ENCODE results near the gene PLXNA2. TPM values are rescaled to one million over a fixed set of nuclear protein-coding genes. Genes with fewer than 3 reads are reported as not detected.

The PLXNA2 gene
- total and polyA plus RNA-seq, 2 of the 13 experiments (the other 11 are each of a cell fraction or from before 2014, with no cell fraction given) = 1.1 to 2.1 TPM

DNA sequence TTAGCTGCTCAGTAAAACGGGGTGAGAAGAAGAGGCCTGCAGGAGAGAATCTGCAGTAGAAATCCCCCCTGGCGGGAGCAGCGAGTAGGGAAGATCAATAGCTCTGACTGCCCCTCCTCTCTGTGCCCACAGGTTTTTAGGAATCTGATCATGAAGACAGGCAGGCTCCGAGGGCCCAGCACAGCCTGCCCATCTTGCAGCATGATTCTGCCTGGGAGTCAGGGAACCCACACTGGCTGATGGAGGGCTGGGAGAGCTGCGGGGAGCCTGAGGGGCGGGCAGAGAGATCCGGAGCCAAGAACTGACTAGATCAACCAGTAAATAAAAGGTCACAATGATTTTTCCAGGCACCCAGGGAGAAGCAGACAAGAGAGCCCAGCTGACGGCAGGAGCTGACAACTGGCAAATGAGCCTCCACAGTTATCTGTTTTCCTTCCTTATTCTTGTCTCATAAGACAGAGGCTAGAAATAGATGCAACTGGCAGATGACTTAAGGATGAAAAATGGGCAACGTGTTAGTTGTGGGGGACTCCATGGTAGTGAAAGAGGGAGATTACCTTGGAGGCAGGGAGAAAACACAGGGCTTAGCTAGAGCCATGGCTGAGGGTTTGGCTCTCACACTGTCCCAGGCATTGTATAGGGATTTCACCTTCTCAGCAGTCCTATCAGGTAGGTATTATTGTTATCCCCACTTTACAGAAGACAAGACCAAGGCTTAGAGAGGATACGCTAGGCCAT, 116.2 kb downstream of the PLXNA2 start (continued):
- TF ChIP-seq SAFB2 (CRISPR knock-in tag; IDR thresholded peaks at IDR 0.05; ENCODE audit: borderline replicate concordance, low read depth) = no peak
- TF ChIP-seq, protein P1, sequence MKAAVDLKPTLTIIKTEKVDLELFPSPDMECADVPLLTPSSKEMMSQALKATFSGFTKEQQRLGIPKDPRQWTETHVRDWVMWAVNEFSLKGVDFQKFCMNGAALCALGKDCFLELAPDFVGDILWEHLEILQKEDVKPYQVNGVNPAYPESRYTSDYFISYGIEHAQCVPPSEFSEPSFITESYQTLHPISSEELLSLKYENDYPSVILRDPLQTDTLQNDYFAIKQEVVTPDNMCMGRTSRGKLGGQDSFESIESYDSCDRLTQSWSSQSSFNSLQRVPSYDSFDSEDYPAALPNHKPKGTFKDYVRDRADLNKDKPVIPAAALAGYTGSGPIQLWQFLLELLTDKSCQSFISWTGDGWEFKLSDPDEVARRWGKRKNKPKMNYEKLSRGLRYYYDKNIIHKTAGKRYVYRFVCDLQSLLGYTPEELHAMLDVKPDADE (CRISPR knock-in tag; IDR thresholded peaks at IDR 0.05) = no peak
- no peak for TF ChIP-seq ZNF431 (CRISPR knock-in tag; IDR thresholded peaks at IDR 0.05; ENCODE audit: borderline replicate concordance, low read depth)
- TF ChIP-seq NRL (CRISPR knock-in tag; IDR thresholded peaks at IDR 0.05; ENCODE audit: borderline replicate concordance) = no peak
- no peak for TF ChIP-seq HCFC1 (IDR thresholded peaks at IDR 0.05; ENCODE audit: low read depth, low read length)

DNA sequence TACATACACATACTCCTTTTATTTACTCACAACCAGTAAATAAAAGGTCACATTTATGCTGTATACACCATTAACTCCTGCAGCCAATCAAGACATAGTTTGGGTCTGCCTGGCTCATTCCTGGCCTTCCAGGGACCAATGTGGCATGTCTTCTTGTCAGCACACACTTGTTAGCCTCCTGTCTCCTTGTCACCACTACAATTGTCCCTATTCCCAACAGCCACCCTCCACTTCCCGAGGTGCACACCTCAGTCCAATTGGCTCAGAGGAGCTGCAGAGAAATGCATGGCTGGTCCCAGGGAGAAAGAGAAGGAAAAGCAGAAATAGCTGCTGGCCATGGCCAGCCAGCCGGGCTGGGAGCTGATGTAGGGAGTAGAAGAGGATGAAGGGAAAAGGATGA, 116.9 kb downstream of the PLXNA2 start:
- no peak for DNase-seq (ENCODE audit: low spot score)
- FAIRE-seq = no peak
- intact Hi-C loops (cut with micrococcal nuclease; ENCODE audit: unreplicated experiment) (no loop called here), in situ Hi-C loops (cut with HindIII; ENCODE audit: extremely low pct_ligation_motif_present, low pct_unique_long_range_greater_than_20kb) (no loop called here)
- TF ChIP-seq RBAK (CRISPR knock-in tag; IDR thresholded peaks at IDR 0.05) (no peak), ZNF556 (CRISPR knock-in tag; IDR thresholded peaks at IDR 0.05; ENCODE audit: borderline replicate concordance) (no peak), ZNF292 (CRISPR knock-in tag; IDR thresholded peaks at IDR 0.05; ENCODE audit: borderline replicate concordance, low read depth) (no peak), KDM5A (IDR thresholded peaks at IDR 0.05; ENCODE audit: borderline replicate concordance, low read length) (no peak), ZNF552 (CRISPR knock-in tag; IDR thresholded peaks at IDR 0.05; ENCODE audit: borderline replicate concordance) (no peak)
- TF ChIP-seq, protein P2, sequence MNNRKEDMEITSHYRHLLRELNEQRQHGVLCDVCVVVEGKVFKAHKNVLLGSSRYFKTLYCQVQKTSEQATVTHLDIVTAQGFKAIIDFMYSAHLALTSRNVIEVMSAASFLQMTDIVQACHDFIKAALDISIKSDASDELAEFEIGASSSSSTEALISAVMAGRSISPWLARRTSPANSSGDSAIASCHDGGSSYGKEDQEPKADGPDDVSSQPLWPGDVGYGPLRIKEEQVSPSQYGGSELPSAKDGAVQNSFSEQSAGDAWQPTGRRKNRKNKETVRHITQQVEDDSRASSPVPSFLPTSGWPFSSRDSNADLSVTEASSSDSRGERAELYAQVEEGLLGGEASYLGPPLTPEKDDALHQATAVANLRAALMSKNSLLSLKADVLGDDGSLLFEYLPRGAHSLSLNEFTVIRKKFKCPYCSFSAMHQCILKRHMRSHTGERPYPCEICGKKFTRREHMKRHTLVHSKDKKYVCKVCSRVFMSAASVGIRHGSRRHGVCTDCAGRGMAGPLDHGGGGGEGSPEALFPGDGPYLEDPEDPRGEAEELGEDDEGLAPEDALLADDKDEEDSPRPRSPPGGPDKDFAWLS (CRISPR knock-in tag; IDR thresholded peaks at IDR 0.05; ENCODE audit: borderline replicate concordance) = no peak
- TF ChIP-seq, protein P3, sequence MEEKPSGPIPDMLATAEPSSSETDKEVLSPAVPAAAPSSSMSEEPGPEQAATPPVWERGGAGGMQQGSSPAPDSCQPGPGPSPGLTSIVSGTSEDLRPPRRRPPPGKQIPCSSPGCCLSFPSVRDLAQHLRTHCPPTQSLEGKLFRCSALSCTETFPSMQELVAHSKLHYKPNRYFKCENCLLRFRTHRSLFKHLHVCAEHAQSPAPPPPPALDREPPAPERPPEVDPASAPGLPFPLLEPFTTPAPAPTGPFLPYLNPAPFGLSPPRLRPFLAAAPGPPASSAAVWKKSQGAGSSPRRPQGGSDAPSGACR (CRISPR knock-in tag; IDR thresholded peaks at IDR 0.05) = no peak
- TF ChIP-seq, protein P4, sequence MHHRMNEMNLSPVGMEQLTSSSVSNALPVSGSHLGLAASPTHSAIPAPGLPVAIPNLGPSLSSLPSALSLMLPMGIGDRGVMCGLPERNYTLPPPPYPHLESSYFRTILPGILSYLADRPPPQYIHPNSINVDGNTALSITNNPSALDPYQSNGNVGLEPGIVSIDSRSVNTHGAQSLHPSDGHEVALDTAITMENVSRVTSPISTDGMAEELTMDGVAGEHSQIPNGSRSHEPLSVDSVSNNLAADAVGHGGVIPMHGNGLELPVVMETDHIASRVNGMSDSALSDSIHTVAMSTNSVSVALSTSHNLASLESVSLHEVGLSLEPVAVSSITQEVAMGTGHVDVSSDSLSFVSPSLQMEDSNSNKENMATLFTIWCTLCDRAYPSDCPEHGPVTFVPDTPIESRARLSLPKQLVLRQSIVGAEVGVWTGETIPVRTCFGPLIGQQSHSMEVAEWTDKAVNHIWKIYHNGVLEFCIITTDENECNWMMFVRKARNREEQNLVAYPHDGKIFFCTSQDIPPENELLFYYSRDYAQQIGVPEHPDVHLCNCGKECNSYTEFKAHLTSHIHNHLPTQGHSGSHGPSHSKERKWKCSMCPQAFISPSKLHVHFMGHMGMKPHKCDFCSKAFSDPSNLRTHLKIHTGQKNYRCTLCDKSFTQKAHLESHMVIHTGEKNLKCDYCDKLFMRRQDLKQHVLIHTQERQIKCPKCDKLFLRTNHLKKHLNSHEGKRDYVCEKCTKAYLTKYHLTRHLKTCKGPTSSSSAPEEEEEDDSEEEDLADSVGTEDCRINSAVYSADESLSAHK (CRISPR knock-in tag; IDR thresholded peaks at IDR 0.05; ENCODE audit: borderline replicate concordance) = no peak
- peaks cover 29% of the 10 kb centered on the region for H3K4me1 ChIP-seq (ENCODE audit: insufficient read depth, low read length)
- BruUV-seq (replicated peaks) = no TSS peak
- ChIA-PET POLR2A (no interaction called here), CTCF (ENCODE audit: low intra/inter-chr PET ratio, low total read pairs) (no interaction called here)
- no peaks in the 10 kb centered on the region for H3K79me2 ChIP-seq (ENCODE audit: insufficient read depth, low read length)
- H3K9me3 ChIP-seq (ENCODE audit: low read length) = no peaks in the 10 kb centered on the region
- WGBS (ENCODE audit: low lambda C conversion rate) = 76% methylated on average over 2 of the region's 2 CpGs
- H3K36me3 ChIP-seq (replicated peaks in 1 of 2; ENCODE audit: control insufficient read depth in 1 of 2, insufficient read depth in 2 of 2, low read length in 2 of 2) = no peaks in the 10 kb centered on the region
- no peak overlapping the region for H3K4me3 ChIP-seq (replicated peaks in 1 of 3; ENCODE audit: insufficient read depth in 1 of 3, low read depth in 2 of 3, low read length in 3 of 3)
- H3K9ac ChIP-seq (ENCODE audit: insufficient read depth, low read depth, low read length) = no peak overlapping the region
- H3K4me2 ChIP-seq (ENCODE audit: low read depth, low read length) = no peak overlapping the region
- ATAC-seq = no peak
- no peak overlapping the region for H3K27ac ChIP-seq (ENCODE audit: extremely low read length, insufficient read depth, low read length)
- no peaks in the 10 kb centered on the region for H3K27me3 ChIP-seq (ENCODE audit: control insufficient read depth in 1 of 2, insufficient read depth in 2 of 2, low read length in 2 of 2)
- no peak overlapping the region for H2AFZ ChIP-seq (ENCODE audit: low read length)
- H4K20me1 ChIP-seq (ENCODE audit: insufficient read depth, low read length) = no peaks in the 10 kb centered on the region

All from HepG2 (cell line).